ENCODE results near the gene RDM1.
"Not testable (repeated sequence)": the region's sequence is repeated elsewhere in the genome, so short reads cannot be mapped to it uniquely, and the experiment has no call there.

Gene RDM1

DNA sequence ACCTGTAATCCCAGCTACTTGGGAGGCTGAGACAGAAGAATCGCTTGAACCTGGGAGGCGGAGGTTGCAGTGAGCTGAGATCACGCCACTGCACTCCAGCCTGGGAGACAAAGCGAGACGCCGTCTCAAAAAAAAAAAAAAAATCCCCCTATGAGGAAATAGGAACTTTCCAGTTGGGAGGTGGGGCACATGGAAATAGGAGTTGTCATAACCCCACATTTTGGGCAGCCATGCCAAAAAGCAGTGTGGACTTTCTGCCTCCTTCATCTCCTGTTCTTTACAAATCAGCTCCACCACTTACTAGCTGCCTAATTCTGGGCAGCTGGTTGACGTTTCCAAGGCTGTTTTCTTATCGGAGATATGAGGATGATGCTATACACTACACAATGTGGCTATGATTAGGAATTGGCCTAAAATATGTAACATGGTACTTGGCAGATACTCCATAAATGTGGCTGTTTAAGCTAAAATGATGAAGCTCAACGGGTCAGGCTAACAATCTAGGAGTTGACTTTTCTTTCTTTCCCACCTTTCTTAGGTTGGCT lies 28.9 kb downstream of the RDM1 start:
- no peak for TF ChIP-seq EZH2phosphoT487 (IDR thresholded peaks at IDR 0.05; ENCODE audit: low read depth)
- TF ChIP-seq, protein P1, sequence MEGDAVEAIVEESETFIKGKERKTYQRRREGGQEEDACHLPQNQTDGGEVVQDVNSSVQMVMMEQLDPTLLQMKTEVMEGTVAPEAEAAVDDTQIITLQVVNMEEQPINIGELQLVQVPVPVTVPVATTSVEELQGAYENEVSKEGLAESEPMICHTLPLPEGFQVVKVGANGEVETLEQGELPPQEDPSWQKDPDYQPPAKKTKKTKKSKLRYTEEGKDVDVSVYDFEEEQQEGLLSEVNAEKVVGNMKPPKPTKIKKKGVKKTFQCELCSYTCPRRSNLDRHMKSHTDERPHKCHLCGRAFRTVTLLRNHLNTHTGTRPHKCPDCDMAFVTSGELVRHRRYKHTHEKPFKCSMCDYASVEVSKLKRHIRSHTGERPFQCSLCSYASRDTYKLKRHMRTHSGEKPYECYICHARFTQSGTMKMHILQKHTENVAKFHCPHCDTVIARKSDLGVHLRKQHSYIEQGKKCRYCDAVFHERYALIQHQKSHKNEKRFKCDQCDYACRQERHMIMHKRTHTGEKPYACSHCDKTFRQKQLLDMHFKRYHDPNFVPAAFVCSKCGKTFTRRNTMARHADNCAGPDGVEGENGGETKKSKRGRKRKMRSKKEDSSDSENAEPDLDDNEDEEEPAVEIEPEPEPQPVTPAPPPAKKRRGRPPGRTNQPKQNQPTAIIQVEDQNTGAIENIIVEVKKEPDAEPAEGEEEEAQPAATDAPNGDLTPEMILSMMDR (IDR thresholded peaks at IDR 0.05; ENCODE audit: low read depth, low read length) = no peak
- no peaks in the 10 kb centered on the region for H3K79me2 ChIP-seq (ENCODE audit: low read length)
- no peak overlapping the region for H3K4me2 ChIP-seq (ENCODE audit: low read length)
- no peak overlapping the region for H3K27ac ChIP-seq (ENCODE audit: low read length)
- peaks cover 13% of the 10 kb centered on the region; the same call in 1 of the 2 replicates for H3K4me1 ChIP-seq (ENCODE audit: low read length)
- no peak overlapping the region for H3K9ac ChIP-seq (ENCODE audit: low read length)
- no peaks in the 10 kb centered on the region for H3K9me3 ChIP-seq (ENCODE audit: insufficient read depth, low read length)
- H3K36me3 ChIP-seq (replicated peaks; ENCODE audit: low read depth, low read length) = no peaks in the 10 kb centered on the region
- H4K20me1 ChIP-seq (ENCODE audit: insufficient read depth, low read length) = no peaks in the 10 kb centered on the region
- H3K27me3 ChIP-seq (ENCODE audit: low read depth, low read length) = no peaks in the 10 kb centered on the region
- no peak overlapping the region for H2AFZ ChIP-seq (ENCODE audit: low read depth, low read length)
- H3K4me3 ChIP-seq (ENCODE audit: low read length) = no peak overlapping the region

DNA sequence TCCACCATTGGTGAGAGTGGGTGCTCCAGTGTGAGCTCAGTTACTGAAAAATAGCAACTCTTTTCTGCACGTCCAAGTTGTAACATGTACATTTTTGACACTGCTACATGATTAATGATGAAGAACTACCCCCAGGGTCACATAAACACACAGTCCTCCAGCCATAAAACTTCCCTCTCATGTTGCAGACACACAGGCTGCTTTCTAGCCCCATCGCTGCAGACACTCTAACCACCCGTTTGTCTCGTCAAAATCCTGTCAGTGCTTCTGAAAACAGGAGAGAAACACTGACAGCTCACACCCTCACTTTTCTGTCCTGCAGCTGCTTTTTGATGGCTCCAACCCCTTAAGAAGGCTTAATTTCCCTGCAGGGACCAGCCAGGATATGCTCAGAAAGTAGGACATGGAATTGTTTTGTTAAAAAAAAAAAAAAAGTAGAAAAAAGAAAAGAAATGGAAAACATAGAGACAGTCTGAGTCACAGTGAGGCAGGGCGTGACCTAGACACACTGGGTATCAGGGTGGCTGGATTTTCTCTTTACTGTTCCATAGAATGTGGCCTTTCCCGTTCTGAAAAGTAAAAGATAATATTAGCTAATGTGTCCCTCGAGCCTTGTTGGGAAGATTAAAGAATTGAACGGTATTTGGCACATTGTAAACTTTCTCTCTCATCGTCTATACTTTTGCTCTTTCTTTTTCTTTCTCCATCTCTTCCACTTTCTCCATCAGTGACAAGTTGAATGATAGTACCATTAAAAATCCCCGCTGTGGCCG lies 29.7 kb downstream of the RDM1 start:
- no peaks in the 10 kb centered on the region for H3K27me3 ChIP-seq (ENCODE audit: low read depth, low read length)
- no peaks in the 10 kb centered on the region for H4K20me1 ChIP-seq (ENCODE audit: insufficient read depth, low read length)
- H3K4me3 ChIP-seq (ENCODE audit: low read length) = no peak overlapping the region
- no peaks in the 10 kb centered on the region for H3K36me3 ChIP-seq (replicated peaks; ENCODE audit: low read depth, low read length)
- H3K9me3 ChIP-seq (ENCODE audit: insufficient read depth, low read length) = no peaks in the 10 kb centered on the region
- H3K27ac ChIP-seq (ENCODE audit: low read length) = no peak overlapping the region
- H3K4me1 ChIP-seq (ENCODE audit: low read length) = peaks cover 13% of the 10 kb centered on the region; the same call in 1 of the 2 replicates
- no peaks in the 10 kb centered on the region for H3K79me2 ChIP-seq (ENCODE audit: low read length)
- H3K9ac ChIP-seq (ENCODE audit: low read length) = no peak overlapping the region
- no peak overlapping the region for H2AFZ ChIP-seq (ENCODE audit: low read depth, low read length)
- no peak overlapping the region for H3K4me2 ChIP-seq (ENCODE audit: low read length)
- TF ChIP-seq EZH2phosphoT487 (IDR thresholded peaks at IDR 0.05; ENCODE audit: low read depth) = no peak
- TF ChIP-seq, protein P1 (IDR thresholded peaks at IDR 0.05; ENCODE audit: low read depth, low read length) = no peak

DNA sequence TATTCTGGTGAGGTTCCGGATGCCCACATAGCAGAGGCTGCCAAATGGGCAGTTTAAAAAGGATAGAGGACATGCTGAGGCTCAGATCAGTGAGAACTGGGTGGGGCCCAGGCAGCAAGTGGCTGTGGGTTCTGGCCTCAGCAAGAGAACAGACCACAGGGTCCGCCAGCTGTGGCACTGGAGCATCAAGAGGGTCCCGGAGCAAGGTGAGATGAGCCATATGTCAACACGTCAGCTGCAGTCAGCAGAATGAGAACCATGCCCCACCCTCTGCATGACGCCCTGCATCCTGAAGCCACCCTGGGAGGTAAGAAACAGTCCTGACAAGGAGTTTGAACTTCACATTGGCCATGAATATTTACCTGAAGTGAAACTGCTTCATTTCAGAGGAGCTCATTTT lies 30.3 kb downstream of the RDM1 start:
- H3K9me3 ChIP-seq (ENCODE audit: insufficient read depth, low read length) = no peaks in the 10 kb centered on the region
- no peaks in the 10 kb centered on the region for H3K27me3 ChIP-seq (ENCODE audit: low read depth, low read length)
- TF ChIP-seq EZH2phosphoT487 (IDR thresholded peaks at IDR 0.05; ENCODE audit: low read depth) = no peak
- TF ChIP-seq, protein P1 (IDR thresholded peaks at IDR 0.05; ENCODE audit: low read depth, low read length) = no peak
- no peaks in the 10 kb centered on the region for H3K79me2 ChIP-seq (ENCODE audit: low read length)
- no peaks in the 10 kb centered on the region for H4K20me1 ChIP-seq (ENCODE audit: insufficient read depth, low read length)
- H2AFZ ChIP-seq (ENCODE audit: low read depth, low read length) = no peak overlapping the region
- H3K4me2 ChIP-seq (ENCODE audit: low read length) = no peak overlapping the region
- no peak overlapping the region for H3K4me3 ChIP-seq (ENCODE audit: low read length)
- no peak overlapping the region for H3K27ac ChIP-seq (ENCODE audit: low read length)
- H3K9ac ChIP-seq (ENCODE audit: low read length) = no peak overlapping the region
- H3K36me3 ChIP-seq (replicated peaks; ENCODE audit: low read depth, low read length) = no peaks in the 10 kb centered on the region
- H3K4me1 ChIP-seq (ENCODE audit: low read length) = peaks cover 13% of the 10 kb centered on the region; the same call in 1 of the 2 replicates

DNA sequence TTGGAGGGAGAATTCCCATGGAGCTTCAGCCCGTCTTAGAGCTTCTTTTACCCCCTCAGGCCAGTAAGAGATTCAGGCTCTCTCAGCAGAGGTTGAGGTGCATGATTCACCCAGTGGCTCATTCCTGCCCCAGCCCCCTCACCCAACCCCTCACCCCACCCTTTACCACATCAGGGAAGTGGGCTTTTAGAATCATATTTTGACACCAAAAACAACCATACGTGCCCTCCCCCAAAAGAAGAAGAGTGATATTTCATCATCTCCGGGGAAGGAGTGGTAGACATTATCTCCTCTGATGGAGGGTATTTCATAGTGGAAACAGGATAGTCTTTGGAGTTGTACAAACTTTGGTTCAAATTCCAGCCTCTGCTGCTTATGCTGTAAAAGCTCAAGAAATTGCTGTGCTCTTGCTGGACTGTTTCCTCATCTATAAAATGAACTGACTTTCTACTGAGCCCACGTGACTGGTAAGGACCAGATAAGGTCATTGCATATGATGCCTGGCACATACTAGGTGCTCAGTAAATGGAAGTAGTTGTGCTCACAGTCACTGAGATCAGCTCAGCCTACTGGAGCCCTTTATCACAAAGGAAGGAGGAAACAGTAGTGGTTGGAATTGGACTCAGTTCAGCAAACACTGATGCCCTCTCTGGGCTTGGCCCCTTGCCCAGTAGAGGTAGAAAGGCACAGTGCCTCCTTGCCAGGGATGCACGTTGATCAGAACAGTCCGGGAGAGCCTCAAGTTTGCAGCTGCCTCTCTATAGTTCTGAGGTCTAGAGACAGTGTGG lies 32.1 kb downstream of the RDM1 start:
- H3K27me3 ChIP-seq (ENCODE audit: low read depth, low read length) = no peaks in the 10 kb centered on the region
- H3K9ac ChIP-seq (ENCODE audit: low read length) = no peak overlapping the region
- no peaks in the 10 kb centered on the region for H3K9me3 ChIP-seq (ENCODE audit: insufficient read depth, low read length)
- TF ChIP-seq EZH2phosphoT487 (IDR thresholded peaks at IDR 0.05; ENCODE audit: low read depth) = no peak
- TF ChIP-seq, protein P1 (IDR thresholded peaks at IDR 0.05; ENCODE audit: low read depth, low read length) = no peak
- peaks cover 13% of the 10 kb centered on the region; the same call in 1 of the 2 replicates for H3K4me1 ChIP-seq (ENCODE audit: low read length)
- no peaks in the 10 kb centered on the region for H3K79me2 ChIP-seq (ENCODE audit: low read length)
- no peaks in the 10 kb centered on the region for H3K36me3 ChIP-seq (replicated peaks; ENCODE audit: low read depth, low read length)
- H2AFZ ChIP-seq (ENCODE audit: low read depth, low read length) = no peak overlapping the region
- H4K20me1 ChIP-seq (ENCODE audit: insufficient read depth, low read length) = no peaks in the 10 kb centered on the region
- H3K4me2 ChIP-seq (ENCODE audit: low read length) = no peak overlapping the region
- no peak overlapping the region for H3K27ac ChIP-seq (ENCODE audit: low read length)
- no peak overlapping the region for H3K4me3 ChIP-seq (ENCODE audit: low read length)

DNA sequence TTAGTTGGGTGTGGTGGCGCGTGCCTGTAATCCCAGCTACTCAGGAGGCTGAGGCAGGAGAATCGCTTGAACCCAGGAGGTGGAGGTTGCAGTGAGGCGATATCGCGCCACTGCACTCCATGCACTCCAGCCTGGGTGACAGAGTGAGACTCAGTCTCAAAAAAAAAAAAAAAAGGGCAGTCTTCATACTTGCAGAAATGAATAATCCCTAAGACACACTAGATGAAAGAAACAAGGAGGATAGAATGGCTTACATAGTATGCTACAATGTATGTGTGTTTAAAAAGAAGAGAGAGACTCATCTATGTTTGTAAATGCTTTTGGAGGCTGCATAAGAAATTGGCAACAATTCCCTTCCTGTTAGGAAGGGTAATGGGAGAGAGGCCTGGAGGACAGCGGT lies 32.8 kb downstream of the RDM1 start:
- H3K4me2 ChIP-seq (ENCODE audit: low read length); H2AFZ ChIP-seq (ENCODE audit: low read depth, low read length): not testable (repeated sequence)

More for the DNA sequence above, 32.8 kb downstream of the RDM1 start:
- not testable (repeated sequence) for H4K20me1 ChIP-seq (ENCODE audit: insufficient read depth, low read length); H3K4me3 ChIP-seq (ENCODE audit: low read length); H3K9me3 ChIP-seq (ENCODE audit: insufficient read depth, low read length); H3K27ac ChIP-seq (ENCODE audit: low read length); H3K36me3 ChIP-seq (replicated peaks; ENCODE audit: low read depth, low read length); H3K79me2 ChIP-seq (ENCODE audit: low read length); H3K9ac ChIP-seq (ENCODE audit: low read length); H3K27me3 ChIP-seq (ENCODE audit: low read depth, low read length)
- H3K4me1 ChIP-seq (ENCODE audit: low read length) = peaks cover 16% of the 10 kb centered on the region
